GM18951 (cell line): ENCODE measurements around the gene HEATR5B.

Experiments used
- POLR2A ChIP-seq: IDR thresholded peaks from 4 replicates; pipeline ENCODE4 v1.6.1; 2011; ENCODE audit warnings: mild to moderate bottlenecking; ENCODE audit not compliant: insufficient read length, insufficient read depth; ENCODE audit errors: extremely low read depth
- in situ Hi-C: fragments of 300-500 bp; cut with MboI; formaldehyde crosslinking; loops from one replicate; pipeline ENCODE4 v1.12.0; 2022; ENCODE audit warnings: low sequenced_read_pairs, mixed read lengths, inconsistent platforms; ENCODE audit not compliant: unreplicated experiment

HEATR5B gene

GRCh38 chr2:37096568-37096967 is 12.4 kb upstream of the HEATR5B start:
- in situ Hi-C loops, result no loop called here
- no peak for TF ChIP-seq POLR2A

GRCh38 chr2:37091873-37092272 is 7.7 kb upstream of the HEATR5B start:
- in situ Hi-C loops, result no loop called here

GRCh38 chr2:37090019-37090477 is 5.9 kb upstream of the HEATR5B start:
- in situ Hi-C loops, result no loop called here
- TF ChIP-seq POLR2A, result no peak

More at GRCh38 chr2:37091873-37092272, 7.7 kb upstream of the HEATR5B start:
- TF ChIP-seq POLR2A, result no peak

- in situ Hi-C loops, result no loop called here
- no peak for TF ChIP-seq POLR2A
Observed at GRCh38 chr2:37085731-37086147, 1.6 kb upstream of the HEATR5B start.

DNA sequence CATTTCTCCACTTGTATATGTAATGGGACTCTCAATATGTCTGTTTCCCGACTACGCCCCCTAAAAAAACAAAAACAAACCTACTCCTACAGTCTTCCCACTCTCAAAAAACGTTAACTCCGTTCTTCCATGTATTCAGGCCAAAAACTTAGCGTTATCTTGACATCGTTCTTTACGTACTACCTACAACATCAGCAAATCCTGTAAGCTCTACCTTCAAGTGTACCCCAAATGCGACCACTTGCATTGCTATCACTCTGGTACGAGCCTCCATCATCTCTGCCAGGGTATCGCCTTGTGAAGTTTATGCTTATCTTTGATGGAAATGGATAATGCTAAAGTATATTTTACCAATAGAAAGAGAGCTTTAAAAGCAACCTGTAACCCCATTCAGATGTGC is 625 bp upstream of the HEATR5B start:
- no peak for TF ChIP-seq POLR2A
- in situ Hi-C loops, result no loop called here

GRCh38 chr2:37080689-37081088 is 3.5 kb downstream of the HEATR5B start:
- no peak for TF ChIP-seq POLR2A
- in situ Hi-C loops, result no loop called here

DNA sequence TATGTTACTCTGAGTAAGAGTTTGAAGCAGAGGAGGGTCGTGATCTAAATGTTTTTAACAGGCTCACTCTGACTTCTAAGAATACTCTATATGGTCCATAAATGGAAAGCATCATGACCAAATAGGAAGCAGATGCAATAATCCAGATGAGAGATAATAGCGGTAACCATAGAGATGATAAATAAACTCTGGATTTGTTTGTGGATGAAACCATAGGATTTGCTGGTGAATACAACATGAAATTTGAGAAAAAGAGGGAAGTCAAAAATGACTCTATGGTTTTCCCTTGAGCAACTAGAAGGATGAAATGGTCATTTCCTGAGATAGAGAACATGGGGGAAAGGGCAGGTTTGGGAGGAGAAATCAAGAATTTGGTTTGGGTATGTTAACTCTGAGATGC is 3.9 kb downstream of the HEATR5B start:
- no peak for TF ChIP-seq POLR2A
- in situ Hi-C loops, result no loop called here

DNA sequence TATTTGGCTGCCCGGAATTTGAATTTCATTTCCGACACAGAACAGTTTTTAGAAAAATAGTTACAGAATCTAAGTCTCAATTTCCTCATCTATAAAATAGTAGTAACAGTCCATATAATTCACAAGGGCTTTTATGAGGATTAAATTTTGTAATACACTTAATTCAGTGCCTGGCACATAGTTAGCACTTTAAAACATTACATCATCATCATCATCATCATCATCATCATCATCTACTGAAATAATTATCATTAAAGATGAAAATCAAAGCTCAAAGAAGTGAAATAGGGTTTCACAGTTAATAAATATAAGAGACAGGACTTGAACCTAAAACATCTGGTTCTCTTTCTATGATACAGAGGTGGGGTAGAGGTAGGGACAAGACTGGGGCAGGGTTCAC is 13.2 kb downstream of the HEATR5B start:
- no peak for TF ChIP-seq POLR2A
- in situ Hi-C loops, result no loop called here

DNA sequence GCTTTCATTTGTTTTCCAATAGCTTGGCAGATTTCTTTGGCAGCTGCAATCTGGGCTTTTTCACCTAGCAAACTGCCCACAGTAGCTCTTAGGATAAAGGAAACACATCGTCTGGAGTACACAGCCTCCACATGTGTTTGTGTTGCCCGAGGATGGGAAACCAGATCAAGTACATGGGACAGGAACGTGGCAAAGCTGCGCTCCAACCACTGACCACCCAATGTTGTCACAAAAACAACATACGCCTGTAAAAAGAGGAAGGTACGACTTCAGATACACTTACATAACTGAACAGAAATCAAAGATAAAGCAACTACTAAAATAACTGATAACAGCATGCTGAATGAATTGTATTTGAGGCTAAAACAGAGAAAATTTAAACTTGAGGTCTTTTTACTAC is 15.5 kb downstream of the HEATR5B start:
- TF ChIP-seq POLR2A, result no peak
- in situ Hi-C loops, result no loop called here

GRCh38 chr2:37061776-37062175 is 22.4 kb downstream of the HEATR5B start:
- no peak for TF ChIP-seq POLR2A
- in situ Hi-C loops, result no loop called here

DNA sequence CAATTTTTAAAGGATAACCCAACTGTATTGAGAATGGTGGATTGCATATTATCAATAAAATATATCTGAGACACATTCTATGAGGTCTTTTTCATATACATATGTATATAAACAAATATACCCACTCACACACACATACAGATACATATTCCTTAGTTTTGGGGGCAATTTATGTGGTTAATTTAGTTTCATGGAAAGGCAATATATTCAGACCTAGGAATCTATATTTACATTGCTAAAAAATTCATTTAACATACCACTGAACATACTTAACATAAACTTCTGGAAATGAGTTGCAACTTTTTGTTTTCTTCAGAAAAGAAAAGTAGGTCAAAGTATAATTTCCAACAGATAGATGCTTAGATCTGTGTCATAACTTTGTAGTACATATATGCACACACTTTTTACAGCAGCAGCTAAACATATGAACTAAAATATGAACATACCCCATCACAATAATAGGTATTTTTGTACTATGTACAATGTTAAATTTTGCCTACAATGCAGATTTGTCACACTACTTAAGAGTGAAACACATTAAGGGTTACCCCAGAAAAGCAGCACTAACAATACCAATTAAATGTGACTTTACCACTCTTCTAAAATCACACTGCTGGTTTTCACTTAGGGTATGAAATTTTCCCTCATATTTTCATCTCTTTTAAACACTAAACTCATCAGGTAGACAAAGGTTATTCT is 23.0 kb downstream of the HEATR5B start:
- in situ Hi-C loops, result no loop called here

GRCh38 chr2:37060446-37060845 is 23.7 kb downstream of the HEATR5B start:
- no peak for TF ChIP-seq POLR2A
- in situ Hi-C loops, result no loop called here

More for the DNA sequence above, 23.0 kb downstream of the HEATR5B start:
- TF ChIP-seq POLR2A, result no peak

DNA sequence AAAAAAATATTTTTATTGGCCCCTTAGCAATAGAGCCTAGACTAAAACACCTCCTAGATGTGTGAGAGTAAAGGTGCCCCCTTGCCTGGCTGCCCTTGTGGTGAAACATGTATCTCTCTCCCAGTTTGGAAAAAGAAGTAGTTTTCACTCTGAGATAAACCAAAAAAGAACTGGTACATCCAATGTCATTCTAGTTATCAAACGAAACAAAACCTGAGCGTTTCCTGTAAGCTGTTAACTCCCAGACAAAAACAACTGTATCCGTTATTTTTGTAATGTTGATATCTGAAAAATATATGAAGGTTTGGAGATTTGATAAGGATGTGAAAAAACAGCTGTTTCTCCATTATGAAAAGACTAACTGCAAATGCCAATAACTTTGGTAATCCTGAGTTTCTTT is 24.3 kb downstream of the HEATR5B start:
- TF ChIP-seq POLR2A, result no peak
- in situ Hi-C loops, result no loop called here

DNA sequence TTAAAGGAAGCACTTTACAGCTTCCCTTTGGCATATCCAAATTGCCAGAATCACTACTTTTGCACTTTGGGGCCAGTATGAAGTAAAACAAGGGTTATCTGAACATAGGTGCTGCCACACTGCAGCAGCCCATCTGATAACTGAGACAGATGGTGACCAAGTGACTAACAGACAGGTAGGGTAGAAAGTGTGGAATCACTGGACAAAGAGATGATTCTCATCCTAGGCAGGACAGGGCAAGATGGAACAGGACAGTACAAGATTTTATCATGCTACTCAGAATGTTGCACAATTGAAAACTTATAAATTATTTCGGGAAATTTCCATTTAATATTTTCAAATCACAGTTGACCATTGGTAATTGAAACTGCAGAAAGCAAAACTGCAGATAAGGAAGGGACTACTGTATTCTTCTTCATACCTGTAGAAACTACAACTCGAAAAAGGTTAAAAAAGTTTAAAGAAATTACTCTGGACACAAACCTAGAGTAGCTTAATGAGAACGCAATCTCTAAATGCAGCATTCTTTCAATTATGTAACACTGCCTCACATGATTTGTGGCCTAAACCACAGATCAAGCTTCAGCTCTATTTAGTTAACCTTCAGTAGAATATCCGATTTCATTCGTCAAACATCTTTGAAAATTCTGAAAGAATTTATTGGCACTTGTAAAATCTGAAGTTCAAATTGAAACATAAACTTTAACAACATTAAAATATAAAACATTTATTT is 31.4 kb downstream of the HEATR5B start:
- TF ChIP-seq POLR2A, result no peak
- in situ Hi-C loops, result no loop called here
